GM12878 (cell line): ENCODE measurements around the gene GFRA4. TPM values are rescaled to one million over a fixed set of nuclear protein-coding genes. Genes with fewer than 3 reads are reported as not detected.

Experiments
- ATAC-seq: fragments of 200-7000 bp; cut with Tn5 transposase; 3 replicates; pipeline ENCODE4 v1.9.1; 2020; ENCODE audit warnings: mild to moderate bottlenecking, moderate library complexity
- BruUV-seq: library from RNA; stranded (reverse); fragments of 400-500 nt; replicated peaks from 2 replicates; lab custom pipeline; 2021; lab: Mats Ljungman, UMichigan
- CTCF ChIA-PET: fragments of 300-600 bp; sonication (Branson Sonifier 250); formaldehyde crosslinking; extraction: SDS; loops from one replicate; lab custom pipeline; 2021; ENCODE audit warnings: inconsistent platforms; lab: Yijun Ruan, JAX
- POLR2A ChIA-PET: fragments of 350-600 bp; formaldehyde crosslinking; extraction: SDS; loops from one replicate; lab custom pipeline; 2021; ENCODE audit warnings: inconsistent platforms; lab: Charles Lee
- RAD21 ChIA-PET: fragments of 300-600 bp; sonication (Branson Sonifier 250); formaldehyde crosslinking; loops from one replicate; lab custom pipeline; 2023; ENCODE audit warnings: antibody characterized with exemption; ENCODE audit not compliant: unreplicated experiment; lab: Charles Lee
- SMC1A ChIA-PET: fragments of 300-600 bp; sonication (Branson Sonifier 250); formaldehyde crosslinking; loops from one replicate; lab custom pipeline; 2023; ENCODE audit not compliant: unreplicated experiment, uncharacterized antibody; lab: Charles Lee
- DNase-seq: peaks from one replicate; pipeline ENCODE4 v3.0.0-alpha.2; 2011; ENCODE audit warnings: low read depth, low spot score
- FAIRE-seq: peaks from 3 replicates; lab custom pipeline; 2011; peaks lifted over from hg19 to GRCh38; lab: Jason Lieb, UNC
- H2AFZ ChIP-seq: 2 replicates; pipeline ENCODE4 v1.6.0; 2011; ENCODE audit warnings: low read depth, low read length, control low read depth; ENCODE audit not compliant: control insufficient read depth
- H3K27ac ChIP-seq: 2 replicates; pipeline ENCODE4 v1.5.1; 2011; ENCODE audit warnings: control low read depth; ENCODE audit not compliant: control insufficient read depth, insufficient read depth
- H3K27me3 ChIP-seq, 2 experiments: replicated peaks in 1 of 2; 2 replicates each; pipeline versions ENCODE4 v1.6.0 to v1.6.1; 2011; ENCODE audit warnings: low read length in 1 of 2; ENCODE audit not compliant: control insufficient read depth in 2 of 2, insufficient read depth in 2 of 2
- H3K36me3 ChIP-seq, 2 experiments: 2 replicates each; pipeline ENCODE4 v1.5.1; 2011; ENCODE audit warnings: low read length in 1 of 2; ENCODE audit not compliant: control insufficient read depth in 2 of 2, insufficient read depth in 2 of 2
- H3K4me1 ChIP-seq: 2 replicates; pipeline ENCODE4 v1.6.1; 2011; ENCODE audit warnings: mild to moderate bottlenecking, low read length, moderate library complexity, mixed read lengths; ENCODE audit not compliant: control insufficient read depth, insufficient read depth
- H3K4me2 ChIP-seq: 2 replicates; pipeline ENCODE4 v1.6.0; 2011; ENCODE audit warnings: control low read depth; ENCODE audit not compliant: control insufficient read depth, insufficient read depth
- H3K4me3 ChIP-seq: fragments of 200-600 bp; sonication (generic); 2 replicates; pipeline ENCODE4 v1.5.1; 2016
- H3K79me2 ChIP-seq: 2 replicates; pipeline ENCODE4 v1.6.0; 2011; ENCODE audit warnings: low read length; ENCODE audit not compliant: control insufficient read depth, insufficient read depth
- H3K9ac ChIP-seq: 2 replicates; pipeline ENCODE4 v1.8.0; 2011; ENCODE audit warnings: low read length, control low read depth, mixed read lengths; ENCODE audit not compliant: control insufficient read depth, insufficient read depth
- H3K9me3 ChIP-seq: replicated peaks from 3 replicates; pipeline ENCODE4 v1.5.1; 2011; ENCODE audit warnings: mild to moderate bottlenecking, low read length; ENCODE audit not compliant: control insufficient read depth, insufficient read depth
- H4K20me1 ChIP-seq: 2 replicates; pipeline ENCODE4 v1.6.0; 2011; ENCODE audit not compliant: control insufficient read depth, insufficient read depth
- BACH1 ChIP-seq: fragments of 450-650 bp; IDR thresholded peaks from 2 replicates; pipeline ENCODE4 v1.6.1; 2017; ENCODE audit warnings: mild to moderate bottlenecking, borderline replicate concordance
- BMI1 ChIP-seq: fragments of 450-650 bp; IDR thresholded peaks from 2 replicates; pipeline ENCODE4 v1.6.1; 2016; ENCODE audit warnings: mild to moderate bottlenecking, moderate library complexity, borderline replicate concordance
- CBX5 ChIP-seq: sonication (generic); IDR thresholded peaks from 2 replicates; pipeline ENCODE4 v1.6.1; 2016; ENCODE audit warnings: low read depth, moderate library complexity, mild to moderate bottlenecking, inconsistent platforms
- IKZF1 ChIP-seq: fragments of 450-650 bp; conservative IDR thresholded peaks from 2 replicates; pipeline ENCODE4 v1.6.1; 2017; ENCODE audit warnings: antibody characterized with exemption, mild to moderate bottlenecking
- LARP7 ChIP-seq: fragments of 450-650 bp; IDR thresholded peaks from 2 replicates; pipeline ENCODE4 v1.6.1; 2017; ENCODE audit warnings: mild to moderate bottlenecking
- RUNX3 ChIP-seq: IDR thresholded peaks from 2 replicates; pipeline ENCODE4 v1.6.1; 2012; ENCODE audit warnings: low read length, inconsistent platforms
- SMAD5 ChIP-seq: IDR thresholded peaks from 2 replicates; pipeline ENCODE4 v1.6.1; 2016; ENCODE audit warnings: antibody characterized with exemption, low read depth
- TAF1 ChIP-seq: IDR thresholded peaks from 2 replicates; pipeline ENCODE4 v1.6.1; 2011; ENCODE audit warnings: mild to moderate bottlenecking, low read depth, low read length, borderline replicate concordance
- YY1 ChIP-seq: IDR thresholded peaks from 2 replicates; pipeline ENCODE4 v1.6.1; 2011; ENCODE audit warnings: low read depth, mild to moderate bottlenecking, low read length
- ZNF622 ChIP-seq: fragments of 450-650 bp; IDR thresholded peaks from 2 replicates; pipeline ENCODE4 v1.6.1; 2017; ENCODE audit warnings: mild to moderate bottlenecking, inconsistent platforms
- WGBS: methylation state at CpG from one replicate; pipeline ENCODE4 v1.1.6; 2016; ENCODE audit warnings: low lambda C conversion rate; ENCODE audit not compliant: insufficient replicate concordance, insufficient coverage; ENCODE audit errors: missing lambda C conversion rate; 5-methylcytosine and 5-hydroxymethylcytosine counted together
- in situ Hi-C: fragments of 300-500 bp; cut with MboI; formaldehyde crosslinking; loops from 9 replicates; pipeline ENCODE4 v1.14.3; 2018; ENCODE audit warnings: mixed read lengths
- intact Hi-C: fragments of 100-400 bp; cut with micrococcal nuclease; formaldehyde crosslinking; loops from one replicate; pipeline ENCODE4 v1.14.2; 2022; ENCODE audit not compliant: unreplicated experiment
- polyA plus RNA-seq, 11 experiments: library from polyadenylated mRNA; depleted of rRNA in 4 of 11; unstranded in 6 of 11; stranded (reverse) in 5 of 11; fragments of >200 nt; fragmentation: Nextera tagmentation in 4 of 11; fragmentation: Illumina TruSeq in 1 of 11; extraction: Ambion mirVana in 4 of 11; extraction: Trizol in 1 of 11; gene quantifications; 1 replicate in 1 of 11; 2 replicates in 10 of 11; pipeline versions ENCODE4 v1.2.1 to v1.2.3, GENCODE V29; 2011 to 2016; ENCODE audit warnings: inconsistent platforms in 2 of 11, missing spikeins in 2 of 11, low read depth in 1 of 11
- total RNA-seq, 4 experiments: library from RNA; depleted of rRNA in 3 of 4; stranded (reverse); fragments of >200 nt in 3 of 4; fragmentation: Illumina TruSeq in 1 of 4; extraction: Trizol in 1 of 4; gene quantifications; 2 replicates each; pipeline versions ENCODE4 v1.2.1 to v1.2.3, GENCODE V29; 2013 to 2021
- TF ChIP-seq, protein P1 (sequence below): IDR thresholded peaks from 2 replicates; pipeline ENCODE4 v1.6.1; 2012; ENCODE audit warnings: low read depth, low read length, improper control_type of control experiment
- TF ChIP-seq, protein P2 (sequence below), 3 experiments: IDR thresholded peaks in 2 of 3; conservative IDR thresholded peaks in 1 of 3; 2 replicates each; pipeline ENCODE4 v1.5.1; 2011; ENCODE audit warnings: low read depth in 3 of 3, low read length in 3 of 3, mild to moderate bottlenecking in 3 of 3, control low read depth in 2 of 3, moderate library complexity in 2 of 3, inconsistent platforms in 1 of 3, mixed read lengths in 1 of 3; ENCODE audit not compliant: control insufficient read depth in 2 of 3, insufficient read depth in 1 of 3; ENCODE audit errors: extremely low read depth in 1 of 3

GFRA4 gene
- total and polyA plus RNA-seq, 10 of the 15 experiments (the other 5 are each of a cell fraction or from before 2014, with no cell fraction given), result 0.04 TPM; not detected in 9

DNA sequence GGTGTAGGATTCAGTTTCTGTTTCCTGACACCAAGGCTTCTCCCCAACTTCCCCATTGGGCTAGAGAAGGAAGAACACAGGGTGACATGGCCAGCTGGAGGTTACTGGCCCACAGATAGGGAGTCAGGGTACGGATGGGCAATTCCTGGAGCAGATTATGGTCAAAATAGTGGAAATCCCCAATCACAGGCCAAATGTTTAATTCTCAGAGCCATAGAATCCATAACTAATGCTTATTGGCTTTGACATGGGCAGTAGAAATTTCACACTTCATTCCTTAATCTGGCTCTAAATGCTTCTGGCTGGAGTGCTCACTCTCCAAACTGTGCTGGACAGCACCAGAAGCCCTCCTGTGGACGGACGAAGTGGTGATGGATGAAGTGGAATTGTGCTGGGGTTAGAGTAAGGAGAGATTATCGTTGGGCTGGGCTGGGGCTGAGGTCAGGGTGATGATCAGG, 48.3 kb upstream of the GFRA4 start:
- no peak overlapping the region for H3K4me3 ChIP-seq
- intact Hi-C loops, result loop anchor here (1.0 to 10.0 kb wide), 3 partner anchors 143 to 494 kb away; no protein-coding TSS in a partner anchor
- no peak overlapping the region for H3K4me2 ChIP-seq
- no peak for FAIRE-seq
- RAD21 ChIA-PET, result interaction anchor here (0.8 to 2.4 kb wide), 3 partner anchors 14 to 149 kb away, joined by 3 to 14 read pairs (median 13); no protein-coding TSS in a partner anchor
- no peaks in the 10 kb centered on the region for H4K20me1 ChIP-seq
- BruUV-seq, result no TSS peak
- H3K9me3 ChIP-seq, result no peaks in the 10 kb centered on the region
- no peaks in the 10 kb centered on the region for H3K27me3 ChIP-seq
- ATAC-seq, result no peak
- no peak overlapping the region; the same call in 1 of the 2 replicates for H2AFZ ChIP-seq
- DNase-seq, result no peak
- no peak for TF ChIP-seq SMAD5
- TF ChIP-seq, all 136 proteins: peak for 0
- H3K9ac ChIP-seq, result no peak overlapping the region
- no peak overlapping the region for H3K27ac ChIP-seq
- in situ Hi-C loops, result no loop called here
- H3K4me1 ChIP-seq, result peaks cover 5% of the 10 kb centered on the region
- no peaks in the 10 kb centered on the region for H3K36me3 ChIP-seq
- SMC1A ChIA-PET, result interaction anchor here (0.9 to 2.4 kb wide), 6 partner anchors 25 to 152 kb away, joined by 3 to 22 read pairs (median 4); no protein-coding TSS in a partner anchor
- POLR2A ChIA-PET, result no interaction called here
- 49% methylated on average over 4 of the region's 4 CpGs for WGBS
- H3K79me2 ChIP-seq, result no peaks in the 10 kb centered on the region
- CTCF ChIA-PET, result interaction anchor here (0.6 to 3.8 kb wide), 35 partner anchors 8 to 920 kb away, joined by 3 to 51 read pairs (median 4); partner anchors contain the start of gene ADISSP

DNA sequence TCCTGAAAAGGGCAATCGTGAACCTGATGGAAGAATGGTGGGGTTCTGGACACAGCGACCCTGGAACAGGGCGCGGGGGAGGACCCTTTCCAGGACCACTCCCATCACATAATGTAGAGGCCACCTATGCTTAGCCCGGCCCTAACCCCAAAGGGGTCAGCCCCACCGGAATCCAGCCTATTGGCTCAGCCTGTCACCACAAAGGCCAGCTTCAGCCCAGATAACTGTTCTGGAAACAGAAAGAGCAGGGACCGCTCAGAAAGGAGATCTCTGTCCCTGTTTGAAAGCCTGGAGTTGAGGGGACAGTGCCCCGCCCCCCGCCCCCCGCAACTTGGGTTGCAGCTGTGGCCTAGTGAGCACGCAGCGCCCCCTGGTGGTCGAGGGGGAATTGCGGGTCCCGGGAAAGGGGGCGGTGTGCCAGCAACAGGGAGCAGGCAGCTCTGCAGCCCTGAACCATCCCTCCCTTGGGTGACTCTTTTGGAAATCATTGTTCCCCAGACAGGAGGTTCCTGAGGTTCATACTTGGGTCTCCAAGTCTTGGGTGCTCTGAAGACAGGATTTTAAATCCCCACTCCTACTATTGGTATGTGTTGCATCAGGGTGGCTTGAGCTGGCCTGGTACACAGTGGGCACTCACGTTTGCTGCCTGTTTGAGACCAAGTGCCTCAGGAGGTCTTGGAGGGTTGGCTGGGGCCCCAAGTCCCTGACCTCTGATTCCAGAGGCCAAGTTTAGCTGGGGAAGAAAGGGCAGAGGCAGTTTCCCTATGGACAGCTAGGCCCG, 47.7 kb upstream of the GFRA4 start:
- peaks cover 5% of the 10 kb centered on the region for H3K4me1 ChIP-seq
- H3K36me3 ChIP-seq, result no peaks in the 10 kb centered on the region
- intact Hi-C loops, result loop anchor here (1.0 to 10.0 kb wide), 4 partner anchors 35 to 494 kb away; no protein-coding TSS in a partner anchor
- CTCF ChIA-PET, result interaction anchor here (0.6 to 3.8 kb wide), 43 partner anchors 8 to 1627 kb away, joined by 3 to 51 read pairs (median 4); partner anchors contain the start of gene ADISSP
- FAIRE-seq (peak; percentile 79), ATAC-seq (peak; percentile 89), DNase-seq (no peak)
- no peaks in the 10 kb centered on the region for H3K27me3 ChIP-seq
- SMC1A ChIA-PET, result interaction anchor here (0.5 to 2.4 kb wide), 7 partner anchors 25 to 162 kb away, joined by 3 to 22 read pairs (median 4); no protein-coding TSS in a partner anchor
- no peaks in the 10 kb centered on the region for H3K9me3 ChIP-seq
- no peak overlapping the region for H3K4me2 ChIP-seq
- in situ Hi-C loops, result no loop called here
- no TSS peak for BruUV-seq
- no peak overlapping the region for H3K4me3 ChIP-seq
- 15% methylated on average over 18 of the region's 18 CpGs for whole genome bisulfite sequencing
- H3K9ac ChIP-seq, result no peak overlapping the region
- H3K27ac ChIP-seq, result no peak overlapping the region
- no peaks in the 10 kb centered on the region for H3K79me2 ChIP-seq
- H4K20me1 ChIP-seq, result no peaks in the 10 kb centered on the region
- RAD21 ChIA-PET, result interaction anchor here (0.8 to 2.4 kb wide), 4 partner anchors 14 to 148 kb away, joined by 3 to 14 read pairs (median 8); no protein-coding TSS in a partner anchor
- no peak overlapping the region; the same call in 1 of the 2 replicates for H2AFZ ChIP-seq
- POLR2A ChIA-PET, result interaction anchor here (0.9 kb wide), 1 partner anchor 148 kb away, joined by 3 read pairs; no protein-coding TSS in a partner anchor
- TF ChIP-seq, protein P1, sequence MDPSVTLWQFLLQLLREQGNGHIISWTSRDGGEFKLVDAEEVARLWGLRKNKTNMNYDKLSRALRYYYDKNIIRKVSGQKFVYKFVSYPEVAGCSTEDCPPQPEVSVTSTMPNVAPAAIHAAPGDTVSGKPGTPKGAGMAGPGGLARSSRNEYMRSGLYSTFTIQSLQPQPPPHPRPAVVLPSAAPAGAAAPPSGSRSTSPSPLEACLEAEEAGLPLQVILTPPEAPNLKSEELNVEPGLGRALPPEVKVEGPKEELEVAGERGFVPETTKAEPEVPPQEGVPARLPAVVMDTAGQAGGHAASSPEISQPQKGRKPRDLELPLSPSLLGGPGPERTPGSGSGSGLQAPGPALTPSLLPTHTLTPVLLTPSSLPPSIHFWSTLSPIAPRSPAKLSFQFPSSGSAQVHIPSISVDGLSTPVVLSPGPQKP, result no peak
- TF ChIP-seq CBX5 (no peak), IKZF1 (no peak), RUNX3 (0 out of 2 replicates have a peak, but pooled peaks have one; percentile 10), SMAD5 (no peak), LARP7 (no peak), ZNF622 (no peak), BACH1 (no peak), TAF1 (no peak), YY1 (peak; percentile 67; the same call in 1 of the 2 replicates), BMI1 (no peak)
- TF ChIP-seq, protein P2, sequence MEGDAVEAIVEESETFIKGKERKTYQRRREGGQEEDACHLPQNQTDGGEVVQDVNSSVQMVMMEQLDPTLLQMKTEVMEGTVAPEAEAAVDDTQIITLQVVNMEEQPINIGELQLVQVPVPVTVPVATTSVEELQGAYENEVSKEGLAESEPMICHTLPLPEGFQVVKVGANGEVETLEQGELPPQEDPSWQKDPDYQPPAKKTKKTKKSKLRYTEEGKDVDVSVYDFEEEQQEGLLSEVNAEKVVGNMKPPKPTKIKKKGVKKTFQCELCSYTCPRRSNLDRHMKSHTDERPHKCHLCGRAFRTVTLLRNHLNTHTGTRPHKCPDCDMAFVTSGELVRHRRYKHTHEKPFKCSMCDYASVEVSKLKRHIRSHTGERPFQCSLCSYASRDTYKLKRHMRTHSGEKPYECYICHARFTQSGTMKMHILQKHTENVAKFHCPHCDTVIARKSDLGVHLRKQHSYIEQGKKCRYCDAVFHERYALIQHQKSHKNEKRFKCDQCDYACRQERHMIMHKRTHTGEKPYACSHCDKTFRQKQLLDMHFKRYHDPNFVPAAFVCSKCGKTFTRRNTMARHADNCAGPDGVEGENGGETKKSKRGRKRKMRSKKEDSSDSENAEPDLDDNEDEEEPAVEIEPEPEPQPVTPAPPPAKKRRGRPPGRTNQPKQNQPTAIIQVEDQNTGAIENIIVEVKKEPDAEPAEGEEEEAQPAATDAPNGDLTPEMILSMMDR (IDR thresholded peaks at IDR 0.05 in 2 of 3, conservative IDR thresholded peaks at IDR 0.05 in 1 of 3; ENCODE audit: control insufficient read depth in 2 of 3, extremely low read depth in 1 of 3, insufficient read depth in 1 of 3, low read depth in 3 of 3, low read length in 3 of 3), result peak; percentile 84 to 93 (median 85)
